ENCODE measurements around the gene CPSF4L. TPM values are rescaled to one million over a fixed set of nuclear protein-coding genes. Genes with fewer than 3 reads are reported as not detected.

Gene CPSF4L
- polyA plus RNA-seq, 4 donors: 0.26 TPM; not detected in 3

DNA sequence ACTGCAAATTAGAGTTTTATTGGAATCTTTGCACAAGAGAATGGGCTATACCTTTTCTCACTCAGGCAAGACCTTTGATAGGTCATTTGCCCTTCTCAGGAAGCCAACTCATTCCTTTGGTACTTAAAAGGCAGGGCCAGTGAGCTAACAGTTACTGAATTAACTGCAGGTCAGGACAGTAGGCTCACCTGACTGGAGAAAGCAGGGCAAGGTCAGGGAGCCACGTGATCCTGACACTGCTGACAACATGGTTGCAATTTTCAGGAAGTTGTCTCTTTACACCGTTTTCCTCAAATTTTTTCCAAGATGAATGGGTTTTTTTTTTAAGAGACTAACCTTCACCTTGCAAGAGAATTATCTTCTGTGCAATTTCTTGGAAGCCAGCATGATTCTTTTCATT is 21.1 kb downstream of the CPSF4L start:
- DNase-seq (ENCODE audit: low read depth in 4 of 4, low spot score in 3 of 4): no peak

GRCh38 chr17:73237714-73238113 is 24.0 kb downstream of the CPSF4L start:
- DNase-seq (ENCODE audit: low read depth in 4 of 4, low spot score in 3 of 4): no peak

DNA sequence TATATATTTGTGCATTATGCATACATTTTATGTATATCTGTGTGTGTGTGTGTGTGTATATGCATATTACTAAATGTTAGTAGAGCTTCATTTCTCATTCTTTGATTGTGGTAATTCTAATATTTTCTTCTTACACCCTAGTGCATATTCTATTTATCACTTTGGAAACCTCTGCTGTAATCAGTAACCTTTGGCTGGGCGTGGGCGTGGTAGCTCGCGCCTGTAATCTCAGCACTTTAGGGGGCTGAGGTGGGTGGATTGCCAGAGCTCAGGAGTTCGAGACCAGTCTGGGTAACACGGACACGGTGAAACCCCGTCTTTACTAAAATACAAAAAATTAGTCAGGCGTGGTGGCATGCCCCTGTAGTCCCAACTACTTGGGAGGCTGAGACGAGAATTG is 26.9 kb downstream of the CPSF4L start:
- no peak for DNase-seq (ENCODE audit: low read depth in 4 of 4, low spot score in 3 of 4)

DNA sequence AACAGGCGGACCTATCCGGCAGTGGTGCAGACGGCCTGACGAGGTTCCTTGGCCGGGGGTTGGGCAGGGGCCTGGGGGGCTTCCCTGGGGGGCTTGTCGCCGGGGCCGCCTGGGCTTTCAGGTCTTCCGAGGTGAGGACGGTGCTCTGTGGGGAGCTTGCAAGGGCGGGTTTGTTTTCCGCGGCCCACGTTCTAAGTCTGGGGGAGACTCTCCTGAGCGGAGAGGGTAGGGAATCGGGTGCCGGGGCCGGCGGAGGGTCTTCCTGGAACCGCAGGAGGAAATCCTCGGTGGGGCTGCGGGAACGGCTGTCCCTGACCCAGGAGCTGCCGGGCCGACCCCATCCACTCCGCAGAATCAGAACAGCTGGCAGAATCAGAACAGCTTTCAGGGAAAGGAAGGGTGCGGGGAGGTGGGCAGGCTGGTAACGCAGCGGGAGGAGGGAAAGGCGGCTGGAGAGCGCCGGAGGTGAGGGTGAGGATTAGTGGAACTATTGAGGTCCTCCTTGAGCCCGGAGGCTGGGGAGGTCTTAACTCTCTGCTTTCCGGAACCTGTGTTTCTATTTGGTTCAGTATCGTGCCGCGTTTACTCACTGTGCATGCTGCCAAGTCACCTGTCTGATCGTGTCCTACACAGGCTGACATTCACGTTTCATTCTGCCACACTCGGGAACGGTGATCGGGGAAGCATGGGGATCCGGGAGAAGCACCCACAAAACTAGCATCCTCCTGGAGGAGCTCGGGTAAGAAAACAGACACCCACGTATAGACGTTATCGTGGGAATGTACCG is 28.9 kb downstream of the CPSF4L start:
- no peak for DNase-seq (ENCODE audit: low read depth in 4 of 4, low spot score in 3 of 4)

- DNase-seq (ENCODE audit: low read depth in 4 of 4, low spot score in 3 of 4): peak; percentile 87 to 92 (median 92)
Measured at GRCh38 chr17:73231841-73232586, 29.7 kb downstream of the CPSF4L start.

DNA sequence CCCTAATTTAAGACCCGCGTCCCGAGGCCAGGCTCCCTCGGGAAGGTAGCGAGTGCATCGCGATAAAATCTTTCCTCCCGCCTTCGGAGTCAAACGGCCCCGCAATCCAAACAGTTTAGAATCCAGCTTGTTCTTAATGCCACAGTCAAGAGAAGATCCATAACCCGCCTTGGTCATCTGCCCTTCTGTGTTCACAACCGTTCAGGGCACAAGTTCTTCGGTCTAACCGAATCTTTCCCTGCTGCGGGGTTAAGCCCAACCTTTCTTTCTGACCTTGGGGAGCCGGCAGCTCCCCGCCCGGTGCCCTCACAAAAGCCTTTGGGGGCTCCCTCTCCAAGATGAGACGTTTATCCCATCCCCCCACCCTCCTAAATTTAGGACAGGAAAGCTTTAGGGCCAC is 30.3 kb downstream of the CPSF4L start:
- peak in 1 of 4 donors; percentile 10 for DNase-seq (ENCODE audit: low read depth in 4 of 4, low spot score in 3 of 4)

DNA sequence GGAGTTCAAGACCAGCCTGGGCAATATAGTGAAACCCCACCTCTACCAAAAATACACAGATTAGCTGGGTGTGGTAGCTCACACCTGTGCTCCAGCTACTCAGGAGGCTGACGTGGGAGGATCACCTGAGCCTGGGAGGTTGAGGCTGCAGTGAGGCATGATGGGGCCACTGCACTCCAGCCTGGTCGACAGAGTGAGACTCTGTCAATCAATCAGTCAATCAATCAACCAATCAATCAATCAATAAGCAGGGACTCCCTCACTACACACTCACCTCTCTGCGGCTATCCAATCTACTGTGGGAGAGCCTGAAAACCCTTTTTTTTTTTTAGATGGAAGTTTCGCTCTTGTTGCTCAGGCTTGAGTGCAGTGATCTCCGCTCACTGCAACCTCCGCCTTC is 31.6 kb downstream of the CPSF4L start:
- no peak for DNase-seq (ENCODE audit: low read depth in 4 of 4, low spot score in 3 of 4)

GRCh38 chr17:73228748-73229236 is 32.9 kb downstream of the CPSF4L start:
- DNase-seq (ENCODE audit: low read depth in 4 of 4, low spot score in 3 of 4): no peak

GRCh38 chr17:73227944-73228343 is 33.7 kb downstream of the CPSF4L start:
- DNase-seq (ENCODE audit: low read depth in 4 of 4, low spot score in 3 of 4): no peak

DNA sequence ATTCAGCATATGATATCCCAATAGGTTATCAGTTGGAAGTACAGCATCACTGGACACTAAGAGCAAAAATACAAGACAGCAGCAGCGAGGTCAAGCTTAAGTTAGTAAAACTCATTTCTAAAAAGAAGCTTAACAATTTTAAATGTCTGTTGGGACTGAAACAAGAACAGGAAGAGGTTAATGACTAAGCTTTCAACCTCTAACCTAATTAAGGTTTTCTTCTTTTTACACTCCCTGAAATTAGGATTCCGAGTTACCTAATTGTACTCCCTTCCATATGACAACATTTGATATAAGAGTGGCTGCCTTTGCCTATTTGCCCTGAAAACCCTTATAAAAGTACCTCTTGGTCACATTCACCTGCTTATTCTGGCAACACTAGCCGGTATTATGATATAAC is 34.3 kb downstream of the CPSF4L start:
- no peak for DNase-seq (ENCODE audit: low read depth in 4 of 4, low spot score in 3 of 4)

DNA sequence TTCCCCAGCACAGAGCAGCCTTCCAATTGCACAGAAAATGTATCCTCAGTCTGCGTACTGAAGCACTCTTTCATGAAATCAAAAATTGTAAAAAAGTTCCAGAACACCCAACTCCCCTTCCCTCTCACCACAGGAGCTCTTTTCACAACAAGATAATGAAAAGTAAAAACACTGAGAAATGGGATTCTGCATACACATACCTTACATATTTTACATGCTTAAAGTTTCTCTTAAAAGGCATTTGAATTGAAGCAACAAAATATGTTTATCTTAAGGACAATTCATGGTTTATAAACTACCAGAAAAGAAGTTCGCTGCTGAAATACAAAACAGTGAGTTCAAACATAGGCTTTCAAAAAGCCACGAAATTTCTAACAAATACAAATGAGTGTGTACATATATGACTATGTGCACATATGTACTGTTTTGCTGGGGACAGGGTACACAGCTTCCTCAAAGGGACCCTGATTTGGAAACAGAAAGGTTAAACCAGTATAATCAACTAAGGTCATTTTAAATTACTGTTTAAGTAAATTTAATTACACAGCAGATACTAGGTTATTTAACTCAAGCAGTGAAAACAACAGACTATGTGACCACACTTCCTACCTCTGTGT is 35.0 kb downstream of the CPSF4L start:
- no peak for DNase-seq (ENCODE audit: low read depth in 4 of 4, low spot score in 3 of 4)

- no peak for DNase-seq (ENCODE audit: low read depth in 4 of 4, low spot score in 3 of 4)
Measured at GRCh38 chr17:73224663-73225305, 36.9 kb downstream of the CPSF4L start.

DNA sequence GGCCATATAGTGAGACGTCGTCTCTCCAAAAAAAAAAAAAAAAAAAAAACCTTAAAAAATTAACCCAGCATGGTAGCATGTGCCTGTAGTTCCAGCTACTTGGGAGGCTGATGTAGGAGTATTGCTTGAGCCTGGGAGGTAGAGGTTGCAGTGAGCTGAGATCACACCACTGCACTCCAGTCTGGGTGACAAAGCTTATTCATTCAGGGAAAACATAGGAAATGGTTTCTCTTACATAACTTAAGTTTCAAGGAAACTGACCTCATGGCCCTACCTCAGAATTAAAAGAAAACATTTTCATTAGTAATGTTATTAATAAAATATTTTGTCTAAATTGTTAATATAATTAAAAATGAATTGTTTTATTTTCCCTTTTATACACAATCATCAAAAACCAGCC is 37.4 kb downstream of the CPSF4L start:
- DNase-seq (ENCODE audit: low read depth in 4 of 4, low spot score in 3 of 4): no peak

GRCh38 chr17:73223626-73224230 is 38.0 kb downstream of the CPSF4L start:
- DNase-seq (ENCODE audit: low read depth in 4 of 4, low spot score in 3 of 4): no peak

DNA sequence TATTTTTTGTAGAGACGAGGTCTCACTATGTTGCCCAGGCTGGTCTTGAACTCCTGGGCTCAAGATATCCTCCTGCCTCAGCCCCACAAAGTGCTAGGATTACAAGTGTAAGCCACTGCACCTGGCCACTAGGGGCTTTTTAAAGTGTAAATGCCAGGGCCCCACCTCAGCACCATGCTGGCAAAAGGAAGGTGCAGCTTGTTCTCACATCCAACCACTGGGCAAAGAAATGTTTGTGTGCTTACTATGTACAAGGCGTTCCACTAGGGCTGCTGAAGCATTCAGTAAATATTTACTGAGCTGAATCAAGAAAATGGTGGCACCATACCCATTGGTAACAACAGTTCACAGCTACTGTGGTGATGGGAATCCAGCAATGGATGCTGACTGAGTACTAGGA is 46.2 kb downstream of the CPSF4L start:
- no peak for DNase-seq (ENCODE audit: low read depth in 4 of 4, low spot score in 3 of 4)

DNA sequence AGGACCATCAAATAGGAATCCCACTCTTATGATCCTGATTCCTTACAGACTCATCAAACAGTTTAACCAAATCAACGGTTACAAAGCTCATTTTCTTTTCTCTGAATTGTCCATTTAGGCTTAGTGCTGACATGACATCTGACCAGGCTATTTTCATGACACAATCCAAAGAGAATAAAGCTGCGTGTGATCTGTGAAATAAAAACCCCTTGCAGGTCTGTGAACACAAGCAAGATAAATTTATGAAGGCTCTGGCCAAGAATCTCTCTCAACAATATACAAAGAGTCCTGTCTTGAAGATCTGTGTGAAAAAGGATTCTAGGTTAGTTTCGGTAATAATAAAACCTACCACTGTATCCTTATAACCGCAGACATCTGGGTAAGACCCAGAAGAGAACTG is 46.8 kb downstream of the CPSF4L start:
- no peak for DNase-seq (ENCODE audit: low read depth in 4 of 4, low spot score in 3 of 4)

GRCh38 chr17:73214008-73214407 is 47.7 kb downstream of the CPSF4L start:
- no peak for DNase-seq (ENCODE audit: low read depth in 4 of 4, low spot score in 3 of 4)

DNA sequence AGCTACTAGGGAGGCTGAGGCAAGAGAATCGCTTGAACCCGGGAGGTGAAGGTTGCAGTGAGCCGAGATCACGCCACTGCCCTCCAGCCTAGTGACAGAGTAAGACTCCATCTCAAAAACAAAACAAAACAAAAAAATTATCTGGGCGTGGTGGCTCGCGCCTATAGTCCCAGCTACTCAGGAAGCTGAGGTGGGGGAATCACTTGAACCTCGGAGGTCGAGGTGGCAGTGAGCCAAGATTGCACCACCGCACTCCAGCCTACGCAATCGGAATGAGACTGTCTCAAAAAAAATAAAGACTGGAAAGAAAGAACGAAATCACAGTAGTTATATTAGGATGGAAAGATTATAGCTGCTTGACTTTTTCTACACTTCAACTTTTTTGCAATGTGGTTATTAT is 49.9 kb downstream of the CPSF4L start:
- no peak for DNase-seq (ENCODE audit: low read depth in 4 of 4, low spot score in 3 of 4)

GRCh38 chr17:73210002-73210678 is 51.5 kb downstream of the CPSF4L start:
- no peak for DNase-seq (ENCODE audit: low read depth in 4 of 4, low spot score in 3 of 4)

DNA sequence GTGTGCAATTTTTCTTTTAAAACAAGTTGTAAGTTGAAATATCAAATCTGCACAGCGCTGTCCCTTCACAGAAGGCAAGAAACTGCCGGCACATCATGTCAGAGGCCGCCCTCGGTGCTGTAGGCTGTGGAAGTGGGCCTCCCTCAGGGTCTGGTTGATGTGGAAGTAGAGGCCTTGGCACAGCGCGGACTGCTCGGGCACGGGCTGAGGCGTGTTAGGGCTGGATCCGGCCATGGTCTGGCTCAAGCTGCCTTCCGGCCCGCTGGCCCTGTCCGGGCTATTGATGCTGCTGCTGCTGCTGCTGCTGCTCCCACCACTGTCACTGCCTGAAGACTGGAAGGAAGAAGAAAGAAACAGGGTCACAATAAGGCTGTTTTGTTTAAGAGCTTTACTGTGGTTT is 52.2 kb downstream of the CPSF4L start:
- no peak for DNase-seq (ENCODE audit: low read depth in 4 of 4, low spot score in 3 of 4)
